Thoracic aorta (tissue), 2 donors: ENCODE data around the gene PAIP1. TPM values are rescaled to one million over a fixed set of nuclear protein-coding genes. Genes with fewer than 3 reads are reported as not detected.

Source experiments
- ATAC-seq: fragments of 150-250 bp; one replicate; pipeline ENCODE4 v1.8.0; 2017; ENCODE audit warnings: low read depth; ENCODE audit not compliant: insufficient number of reproducible peaks, low FRiP score
- DNase-seq: peaks from one replicate; pipeline ENCODE4 v3.0.0-alpha.2; 2020; ENCODE audit warnings: low spot score
- H3K27ac ChIP-seq, 2 donors: fragments of 200-600 bp; sonication (generic); 1 replicate in 1 of 2; 2 replicates in 1 of 2; pipeline ENCODE4 v1.5.1; 2016; ENCODE audit warnings: mild to moderate bottlenecking in 2 of 2, moderate library complexity in 2 of 2
- H3K27me3 ChIP-seq: fragments of 200-600 bp; sonication (generic); replicated peaks from 2 replicates; pipeline ENCODE4 v1.6.0; 2016; ENCODE audit warnings: mild to moderate bottlenecking; ENCODE audit not compliant: insufficient read depth
- H3K36me3 ChIP-seq: fragments of 200-600 bp; sonication (generic); one replicate; pipeline ENCODE4 v1.5.1; 2016
- H3K4me1 ChIP-seq, 2 donors: fragments of 200-600 bp; sonication (generic); 1 replicate in 1 of 2; 2 replicates in 1 of 2; pipeline versions ENCODE4 v1.5.1 to v1.6.0; 2016; ENCODE audit warnings: low read depth in 2 of 2, mild to moderate bottlenecking in 1 of 2; ENCODE audit not compliant: control insufficient read depth in 1 of 2
- H3K4me3 ChIP-seq: fragments of 200-600 bp; sonication (generic); 2 replicates; pipeline ENCODE4 v1.5.1; 2016; ENCODE audit warnings: mild to moderate bottlenecking
- H3K9me3 ChIP-seq: fragments of 200-600 bp; sonication (generic); 2 replicates; pipeline ENCODE4 v1.5.1; 2016
- total RNA-seq, 2 donors: library from RNA; depleted of rRNA; stranded (reverse); fragments of >200 nt; gene quantifications; one replicate each; pipeline versions ENCODE4 v1.1.0 to v1.2.3, GENCODE V29; 2016
- TF ChIP-seq, protein P1 (sequence below): fragments of 200-600 bp; sonication (generic); IDR thresholded peaks from one replicate; pipeline ENCODE4 v1.5.1; 2019; ENCODE audit warnings: antibody characterized with exemption

The PAIP1 gene, protein sequence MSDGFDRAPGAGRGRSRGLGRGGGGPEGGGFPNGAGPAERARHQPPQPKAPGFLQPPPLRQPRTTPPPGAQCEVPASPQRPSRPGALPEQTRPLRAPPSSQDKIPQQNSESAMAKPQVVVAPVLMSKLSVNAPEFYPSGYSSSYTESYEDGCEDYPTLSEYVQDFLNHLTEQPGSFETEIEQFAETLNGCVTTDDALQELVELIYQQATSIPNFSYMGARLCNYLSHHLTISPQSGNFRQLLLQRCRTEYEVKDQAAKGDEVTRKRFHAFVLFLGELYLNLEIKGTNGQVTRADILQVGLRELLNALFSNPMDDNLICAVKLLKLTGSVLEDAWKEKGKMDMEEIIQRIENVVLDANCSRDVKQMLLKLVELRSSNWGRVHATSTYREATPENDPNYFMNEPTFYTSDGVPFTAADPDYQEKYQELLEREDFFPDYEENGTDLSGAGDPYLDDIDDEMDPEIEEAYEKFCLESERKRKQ
- total RNA-seq: 10 to 100 TPM; 74.1 to 81.6 TPM

DNA sequence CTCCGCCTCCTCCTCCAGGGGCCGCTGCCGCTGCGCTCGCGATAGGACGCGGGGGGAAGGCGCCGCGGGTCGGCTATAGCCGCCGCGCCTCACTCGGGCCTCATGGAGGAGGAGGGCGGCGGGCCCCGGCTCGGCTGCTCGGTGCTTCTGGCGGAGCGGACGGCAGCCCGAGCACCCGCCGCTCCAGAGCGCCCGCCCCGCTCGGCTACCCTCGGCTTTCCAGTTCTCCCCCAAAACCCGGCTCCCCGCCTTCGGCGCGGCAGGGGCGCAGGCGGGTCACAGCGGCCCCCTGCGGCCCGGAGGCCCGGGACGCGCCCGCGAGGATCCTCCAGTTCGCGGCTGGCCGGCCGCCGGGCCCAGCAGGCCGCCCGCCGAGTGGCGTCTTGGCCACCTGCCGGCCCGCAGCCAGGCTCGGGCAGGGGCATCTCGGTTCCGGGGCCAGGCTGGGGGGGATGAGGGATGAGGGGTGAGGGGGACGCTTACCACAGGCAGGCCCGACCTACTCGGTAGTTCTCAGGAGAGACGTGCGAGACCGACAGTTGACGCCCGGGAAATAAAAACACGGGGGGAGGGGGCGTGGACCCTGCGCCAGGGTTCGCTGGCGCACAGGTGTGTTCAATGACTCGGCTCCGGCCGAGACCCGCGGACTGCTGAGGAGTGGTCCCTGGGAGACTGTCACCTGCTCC lies at the start of gene PAIP1:
Gene PAIP1 (minus strand): TSS at position 221 of the 686 bp plus-strand sequence. CDS start 231 bp downstream, outside the sequence.
- Histone ChIP-seq H3K36me3 (no peaks in the 10 kb centered on the region), H3K27ac (peak within 1 kb of the TSS; percentile 91 to 92)

DNA sequence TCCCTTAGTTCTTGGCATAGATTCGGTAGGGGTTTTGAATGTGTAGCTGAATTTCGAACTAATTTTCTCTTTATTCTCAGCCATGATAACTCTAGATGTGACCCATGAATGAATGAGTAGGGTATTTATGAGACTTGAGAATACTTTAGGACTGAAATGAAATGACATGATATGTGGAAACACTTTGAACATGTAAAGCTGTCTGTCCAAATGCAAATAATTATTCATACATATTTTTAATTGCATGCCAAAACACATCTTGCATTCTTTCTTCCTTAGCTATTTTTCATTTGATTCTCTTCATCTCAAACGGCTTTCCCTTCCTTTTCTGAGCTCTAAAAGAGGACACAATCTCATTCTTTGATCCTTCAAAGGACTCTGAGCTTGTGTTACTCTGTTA lies 49.5 kb upstream of the PAIP1 start:
- H3K4me1 ChIP-seq: peaks cover 11 to 23% of the 10 kb centered on the region in 2 donors
- TF ChIP-seq, protein P1, sequence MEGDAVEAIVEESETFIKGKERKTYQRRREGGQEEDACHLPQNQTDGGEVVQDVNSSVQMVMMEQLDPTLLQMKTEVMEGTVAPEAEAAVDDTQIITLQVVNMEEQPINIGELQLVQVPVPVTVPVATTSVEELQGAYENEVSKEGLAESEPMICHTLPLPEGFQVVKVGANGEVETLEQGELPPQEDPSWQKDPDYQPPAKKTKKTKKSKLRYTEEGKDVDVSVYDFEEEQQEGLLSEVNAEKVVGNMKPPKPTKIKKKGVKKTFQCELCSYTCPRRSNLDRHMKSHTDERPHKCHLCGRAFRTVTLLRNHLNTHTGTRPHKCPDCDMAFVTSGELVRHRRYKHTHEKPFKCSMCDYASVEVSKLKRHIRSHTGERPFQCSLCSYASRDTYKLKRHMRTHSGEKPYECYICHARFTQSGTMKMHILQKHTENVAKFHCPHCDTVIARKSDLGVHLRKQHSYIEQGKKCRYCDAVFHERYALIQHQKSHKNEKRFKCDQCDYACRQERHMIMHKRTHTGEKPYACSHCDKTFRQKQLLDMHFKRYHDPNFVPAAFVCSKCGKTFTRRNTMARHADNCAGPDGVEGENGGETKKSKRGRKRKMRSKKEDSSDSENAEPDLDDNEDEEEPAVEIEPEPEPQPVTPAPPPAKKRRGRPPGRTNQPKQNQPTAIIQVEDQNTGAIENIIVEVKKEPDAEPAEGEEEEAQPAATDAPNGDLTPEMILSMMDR: no peak
- H3K27me3 ChIP-seq: no peaks in the 10 kb centered on the region
- peaks cover 8% of the 10 kb centered on the region for H3K36me3 ChIP-seq
- ATAC-seq (no peak), DNase-seq (no peak)
- no peak overlapping the region for H3K4me3 ChIP-seq
- no peak overlapping the region for H3K27ac ChIP-seq
- H3K9me3 ChIP-seq: no peaks in the 10 kb centered on the region

More for the DNA sequence above, at the start of gene PAIP1:
- DNase-seq (peak; percentile 3), ATAC-seq (peak; percentile 85)
- Histone ChIP-seq H3K4me1 (peaks cover 21 to 44% of the 10 kb centered on the region in 2 donors), H3K9me3 (no peaks in the 10 kb centered on the region), H3K4me3 (peak within 1 kb of the TSS; percentile 95), H3K27me3 (no peaks in the 10 kb centered on the region)
- TF ChIP-seq, protein P1: peak; percentile 48

DNA sequence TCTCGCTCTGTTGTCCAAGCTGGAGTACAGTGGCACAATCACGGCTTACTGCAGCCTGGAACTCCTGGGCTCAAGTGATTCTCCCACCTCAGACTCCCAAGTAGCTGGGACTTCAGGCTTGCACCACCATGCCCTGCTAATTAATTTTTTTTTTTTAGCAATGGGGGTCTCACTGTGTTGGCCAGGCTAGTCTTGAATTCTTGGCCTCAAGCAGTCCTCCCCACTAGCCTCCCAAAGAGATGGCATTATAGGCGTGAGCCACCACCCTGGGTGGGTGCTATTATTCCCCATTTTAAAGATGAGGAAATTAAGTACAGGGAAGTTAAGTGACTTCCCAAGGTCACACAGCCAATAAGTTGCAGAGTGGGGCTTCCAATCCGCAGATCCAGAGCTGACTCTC lies 47.8 kb upstream of the PAIP1 start:
- H3K27ac ChIP-seq: peak overlapping the region; percentile 86 to 94
- no peak overlapping the region for H3K4me3 ChIP-seq
- H3K4me1 ChIP-seq: peaks cover 11 to 29% of the 10 kb centered on the region in 2 donors
- no peak for DNase-seq
- no peaks in the 10 kb centered on the region for H3K9me3 ChIP-seq
- no peak for ATAC-seq
- TF ChIP-seq, protein P1: no peak
- H3K36me3 ChIP-seq: no peaks in the 10 kb centered on the region
- H3K27me3 ChIP-seq: no peaks in the 10 kb centered on the region

DNA sequence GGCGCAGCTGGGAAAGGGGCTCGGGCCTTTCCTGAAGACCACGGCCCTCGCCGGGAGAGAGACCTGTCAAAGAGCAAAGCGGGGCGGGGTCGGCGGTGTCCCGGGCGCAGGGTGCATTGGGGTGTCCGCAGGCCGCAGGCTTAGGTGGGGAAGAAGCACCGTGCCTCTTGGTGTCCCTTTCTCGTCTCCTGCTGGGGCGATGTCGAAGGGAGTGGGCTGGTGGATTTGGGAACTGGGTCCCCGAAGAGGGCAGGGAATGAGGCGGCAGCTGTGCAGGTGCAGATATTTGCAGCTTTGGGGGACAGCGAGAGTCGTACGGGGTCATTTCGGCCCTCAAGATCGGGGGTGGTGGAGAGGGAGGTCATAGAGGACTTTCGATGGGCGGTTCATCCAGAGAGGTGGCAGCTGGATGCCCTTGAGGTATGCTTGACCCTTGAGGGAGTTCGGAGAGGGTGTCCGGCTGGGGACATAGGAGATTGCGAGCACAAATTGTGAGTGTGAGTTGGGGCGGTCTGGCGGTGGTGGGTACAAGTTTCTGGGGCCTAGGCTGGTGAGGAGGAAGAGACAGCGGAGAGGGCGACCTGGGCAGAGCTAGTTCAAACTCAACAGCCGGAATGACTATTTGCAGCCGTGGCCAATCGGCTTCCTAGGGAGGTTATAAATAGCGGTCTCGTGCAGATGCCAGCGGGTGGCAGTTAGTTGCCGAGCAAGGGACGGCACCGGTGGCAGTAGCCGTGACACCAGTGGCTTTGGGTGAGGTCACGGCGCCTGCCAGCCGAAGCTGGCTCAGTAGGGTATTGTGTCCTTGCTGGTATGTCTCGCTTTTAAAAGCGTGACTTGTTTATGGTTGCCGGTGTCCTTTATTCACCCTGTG lies 46.7 kb upstream of the PAIP1 start:
- Histone ChIP-seq H3K27ac (peak overlapping the region; percentile 86 to 94), H3K36me3 (no peaks in the 10 kb centered on the region), H3K4me3 (peak overlapping the region; percentile 99), H3K9me3 (no peaks in the 10 kb centered on the region), H3K27me3 (no peaks in the 10 kb centered on the region), H3K4me1 (peaks cover 11 to 29% of the 10 kb centered on the region in 2 donors)
- TF ChIP-seq, protein P1: no peak
- DNase-seq: peak; percentile 28
- peak; percentile 88 for ATAC-seq
